ENCODE measurements around the gene PLXNA4. TPM values are rescaled to one million over a fixed set of nuclear protein-coding genes. Genes with fewer than 3 reads are reported as not detected.

Gene PLXNA4
- total and polyA plus RNA-seq, 8 donors = 0.19 to 1.6 (median 0.47) TPM

- no peak overlapping the region for H3K4me3 ChIP-seq
- H3K9me3 ChIP-seq = no peaks in the 10 kb centered on the region
- H3K36me3 ChIP-seq = no peaks in the 10 kb centered on the region
- FAIRE-seq = no peak
- no peak for DNase-seq
- intact Hi-C loops (cut with DNase I) = no loop called here
- no peaks in the 10 kb centered on the region for H3K27me3 ChIP-seq
- TF ChIP-seq CTCF (IDR thresholded peaks at IDR 0.05) = no peak
- no peak for ATAC-seq
- H3K4me1 ChIP-seq = no peaks in the 10 kb centered on the region
- no peak overlapping the region for H3K27ac ChIP-seq
- 70 to 77% methylated on average over 3 of the region's 3 CpGs for WGBS, 2 donors
These were observed 343.9 kb downstream of the PLXNA4 start for GRCh38 chr7:132232406-132232805.

GRCh38 chr7:132230462-132230861 is 345.8 kb downstream of the PLXNA4 start:
- 77 to 79% methylated on average over 7 of the region's 7 CpGs for WGBS, 2 donors
- H3K27ac ChIP-seq = no peak overlapping the region
- DNase-seq (no peak), ATAC-seq (peak in 1 of 4 donors; percentile 16), FAIRE-seq (no peak)
- no peaks in the 10 kb centered on the region for H3K9me3 ChIP-seq
- TF ChIP-seq CTCF (IDR thresholded peaks at IDR 0.05) = no peak
- no peaks in the 10 kb centered on the region for H3K4me1 ChIP-seq
- intact Hi-C loops (cut with DNase I) = no loop called here
- no peak overlapping the region for H3K4me3 ChIP-seq
- no peaks in the 10 kb centered on the region for H3K36me3 ChIP-seq
- H3K27me3 ChIP-seq = no peaks in the 10 kb centered on the region

GRCh38 chr7:132228240-132228639 is 348.0 kb downstream of the PLXNA4 start:
- intact Hi-C loops (cut with DNase I) = no loop called here
- ATAC-seq (no peak), DNase-seq (no peak), FAIRE-seq (no peak)
- no peaks in the 10 kb centered on the region for H3K9me3 ChIP-seq
- 71 to 85% methylated on average over 14 of the region's 14 CpGs for whole genome bisulfite sequencing, 2 donors
- H3K4me1 ChIP-seq = no peaks in the 10 kb centered on the region
- TF ChIP-seq CTCF (IDR thresholded peaks at IDR 0.05) = no peak
- H3K27me3 ChIP-seq = no peaks in the 10 kb centered on the region
- no peak overlapping the region for H3K27ac ChIP-seq
- H3K36me3 ChIP-seq = no peaks in the 10 kb centered on the region
- H3K4me3 ChIP-seq = no peak overlapping the region

- 67 to 77% methylated on average over 3 of the region's 3 CpGs for WGBS, 2 donors
- Histone ChIP-seq H3K4me1 (no peaks in the 10 kb centered on the region), H3K9me3 (no peaks in the 10 kb centered on the region), H3K27ac (no peak overlapping the region), H3K36me3 (no peaks in the 10 kb centered on the region), H3K27me3 (no peaks in the 10 kb centered on the region), H3K4me3 (no peak overlapping the region)
- intact Hi-C loops (cut with DNase I) = no loop called here
- no peak for DNase-seq
- TF ChIP-seq CTCF (IDR thresholded peaks at IDR 0.05) = no peak
- FAIRE-seq = no peak
- ATAC-seq = no peak
These were observed 349.3 kb downstream of the PLXNA4 start for GRCh38 chr7:132226957-132227290.

GRCh38 chr7:132226046-132226956 is 350.0 kb downstream of the PLXNA4 start:
- FAIRE-seq (no peak), DNase-seq (no peak), ATAC-seq (no peak)
- Histone ChIP-seq H3K36me3 (no peaks in the 10 kb centered on the region), H3K9me3 (no peaks in the 10 kb centered on the region), H3K4me3 (no peak overlapping the region), H3K4me1 (no peaks in the 10 kb centered on the region), H3K27me3 (no peaks in the 10 kb centered on the region), H3K27ac (no peak overlapping the region)
- no peak for TF ChIP-seq CTCF (IDR thresholded peaks at IDR 0.05)
- intact Hi-C loops (cut with DNase I) = no loop called here
- WGBS, 2 donors = 74 to 83% methylated on average over 11 of the region's 11 CpGs

Measured in pancreas (tissue), 10 donors.